H9 (cell line): ENCODE data around the gene TBL1X. TPM values are rescaled to one million over a fixed set of nuclear protein-coding genes. Genes with fewer than 3 reads are reported as not detected.

Source experiments
- DNase-seq: peaks from one replicate; pipeline ENCODE4 v3.0.0-alpha.2; 2017
- H2AFZ ChIP-seq: one replicate; pipeline ENCODE4 v1.6.1; 2013; ENCODE audit warnings: mild to moderate bottlenecking, low read length, control low read depth, moderate library complexity
- H2AK5ac ChIP-seq: 2 replicates; pipeline ENCODE4 v1.6.1; 2013; ENCODE audit warnings: low read length, control low read depth, mixed read lengths; ENCODE audit not compliant: insufficient read length
- H2BK120ac ChIP-seq: one replicate; pipeline ENCODE4 v1.6.1; 2013; ENCODE audit warnings: low read depth, mild to moderate bottlenecking, low read length, control low read depth, inconsistent platforms; ENCODE audit not compliant: poor library complexity, severe bottlenecking
- H2BK12ac ChIP-seq: 2 replicates; pipeline ENCODE4 v1.6.1; 2013; ENCODE audit warnings: low read length, control low read depth, mixed read lengths, low read depth; ENCODE audit not compliant: insufficient read length
- H2BK15ac ChIP-seq: 2 replicates; pipeline ENCODE4 v1.6.1; 2013; ENCODE audit warnings: low read depth, low read length, control low read depth
- H2BK20ac ChIP-seq: one replicate; pipeline ENCODE4 v1.6.1; 2013; ENCODE audit warnings: low read depth, mild to moderate bottlenecking, low read length, control low read depth, inconsistent platforms; ENCODE audit not compliant: poor library complexity, severe bottlenecking
- H2BK5ac ChIP-seq: 2 replicates; pipeline ENCODE4 v1.6.1; 2013; ENCODE audit warnings: low read length, control low read depth, mixed read lengths; ENCODE audit not compliant: insufficient read length
- H3K14ac ChIP-seq: 2 replicates; pipeline ENCODE4 v1.6.1; 2013; ENCODE audit warnings: low read length, control low read depth; ENCODE audit not compliant: insufficient read depth
- H3K18ac ChIP-seq: 2 replicates; pipeline ENCODE4 v1.6.1; 2013; ENCODE audit warnings: low read depth, mild to moderate bottlenecking, mixed read lengths, low read length, control low read depth; ENCODE audit not compliant: insufficient read length
- H3K23ac ChIP-seq: 2 replicates; pipeline ENCODE4 v1.6.1; 2013; ENCODE audit warnings: low read length, control low read depth, mixed read lengths, low read depth; ENCODE audit not compliant: insufficient read length
- H3K23me2 ChIP-seq: 2 replicates; pipeline ENCODE4 v1.6.1; 2013; ENCODE audit warnings: low read depth, mild to moderate bottlenecking, mixed read lengths, low read length, control low read depth; ENCODE audit not compliant: insufficient read length, poor library complexity, severe bottlenecking
- H3K27ac ChIP-seq: 2 replicates; pipeline ENCODE4 v1.5.1; 2013; ENCODE audit warnings: low read length, control low read depth, mixed read lengths, low read depth; ENCODE audit not compliant: insufficient read length
- H3K27me3 ChIP-seq: 2 replicates; pipeline ENCODE4 v1.6.1; 2013; ENCODE audit warnings: low read length, control low read depth, inconsistent platforms; ENCODE audit not compliant: insufficient read depth
- H3K4ac ChIP-seq: 2 replicates; pipeline ENCODE4 v1.6.1; 2013; ENCODE audit warnings: low read depth, mild to moderate bottlenecking, control low read depth, inconsistent platforms, low read length, moderate library complexity
- H3K4me1 ChIP-seq: 2 replicates; pipeline ENCODE4 v1.6.1; 2013; ENCODE audit warnings: low read length, control low read depth, inconsistent platforms; ENCODE audit not compliant: insufficient read depth
- H3K4me2 ChIP-seq: 2 replicates; pipeline ENCODE4 v1.6.1; 2013; ENCODE audit warnings: low read length, control low read depth, mixed read lengths; ENCODE audit not compliant: insufficient read length, insufficient read depth
- H3K56ac ChIP-seq: 2 replicates; pipeline ENCODE4 v1.6.1; 2013; ENCODE audit warnings: low read depth, mild to moderate bottlenecking, mixed read lengths, low read length, control low read depth; ENCODE audit not compliant: insufficient read length
- H3K79me1 ChIP-seq: 2 replicates; pipeline ENCODE4 v1.6.1; 2013; ENCODE audit warnings: low read depth, mild to moderate bottlenecking, moderate library complexity, low read length, control low read depth, inconsistent platforms; ENCODE audit not compliant: insufficient read depth, poor library complexity, severe bottlenecking
- H3K79me2 ChIP-seq: 2 replicates; pipeline ENCODE4 v1.6.1; 2013; ENCODE audit warnings: low read length, control low read depth, inconsistent platforms; ENCODE audit not compliant: insufficient read depth
- H3K9ac ChIP-seq: 2 replicates; pipeline ENCODE4 v1.6.1; 2013; ENCODE audit warnings: low read length, control low read depth, mixed read lengths; ENCODE audit not compliant: insufficient read length; ENCODE audit errors: extremely low read depth
- H3K9me3 ChIP-seq: one replicate; pipeline ENCODE4 v1.6.1; 2013; ENCODE audit warnings: low read depth, low read length, inconsistent platforms; ENCODE audit not compliant: control insufficient read depth
- H3T11ph ChIP-seq: one replicate; pipeline ENCODE4 v1.6.1; 2013; ENCODE audit warnings: mild to moderate bottlenecking, low read length, control low read depth, inconsistent platforms
- H4K20me1 ChIP-seq: one replicate; pipeline ENCODE4 v1.6.1; 2013; ENCODE audit not compliant: control insufficient read depth, insufficient read length, insufficient read depth
- H4K5ac ChIP-seq: 2 replicates; pipeline ENCODE4 v1.6.1; 2013; ENCODE audit warnings: low read depth, mild to moderate bottlenecking, mixed read lengths, low read length, control low read depth; ENCODE audit not compliant: insufficient read length
- H4K8ac ChIP-seq: replicated peaks from 2 replicates; pipeline ENCODE4 v1.6.1; 2013; ENCODE audit warnings: low read length, control low read depth, mixed read lengths, low read depth; ENCODE audit not compliant: insufficient read length
- H4K91ac ChIP-seq: 2 replicates; pipeline ENCODE4 v1.6.1; 2013; ENCODE audit warnings: low read depth, mild to moderate bottlenecking, moderate library complexity, mixed read lengths, low read length, control low read depth; ENCODE audit not compliant: insufficient read length
- H3K27ac Mint-ChIP-seq, 3 experiments: 2 replicates in 2 of 3; 3 replicates in 1 of 3; pipeline ENCODE4 v1.8.0; 2020 to 2021; ENCODE audit warnings: mixed read lengths in 3 of 3, mild to moderate bottlenecking in 1 of 3, moderate library complexity in 1 of 3
- H3K27me3 Mint-ChIP-seq: 2 replicates; pipeline ENCODE4 v1.8.0; 2021; ENCODE audit warnings: low read depth, mild to moderate bottlenecking, moderate library complexity, mixed read lengths
- H3K36me3 Mint-ChIP-seq, 3 experiments: 2 replicates in 2 of 3; 3 replicates in 1 of 3; pipeline ENCODE4 v1.8.0; 2020 to 2021; ENCODE audit warnings: low read depth in 3 of 3, mixed read lengths in 3 of 3; ENCODE audit not compliant: insufficient read depth in 1 of 3
- H3K4me1 Mint-ChIP-seq, 2 experiments: 2 replicates each; pipeline ENCODE4 v1.8.0; 2020; ENCODE audit warnings: mixed read lengths in 2 of 2
- H3K4me3 Mint-ChIP-seq, 2 experiments: 2 replicates in 1 of 2; 3 replicates in 1 of 2; pipeline ENCODE4 v1.8.0; 2020 to 2021; ENCODE audit warnings: mild to moderate bottlenecking in 2 of 2, mixed read lengths in 2 of 2, moderate library complexity in 1 of 2
- H3K9me3 Mint-ChIP-seq, 2 experiments: 2 replicates in 1 of 2; 3 replicates in 1 of 2; pipeline ENCODE4 v1.8.0; 2020; ENCODE audit warnings: mild to moderate bottlenecking in 2 of 2, mixed read lengths in 2 of 2, moderate library complexity in 1 of 2
- CTCF ChIP-seq: fragments of 200-600 bp; sonication (generic); conservative IDR thresholded peaks from 3 replicates; pipeline ENCODE4 v1.8.0; 2021; ENCODE audit warnings: antibody characterized with exemption, mild to moderate bottlenecking
- WGBS: extraction: QIAGEN DNeasy Blood & Tissue Kit; methylation state at CpG from one replicate; pipeline ENCODE4 v1.1.7; 2013; ENCODE audit warnings: missing lambda C conversion rate, low lambda C conversion rate, mixed read lengths; ENCODE audit not compliant: insufficient read length; ENCODE audit errors: extremely low coverage; 5-methylcytosine and 5-hydroxymethylcytosine counted together
- total RNA-seq: library from RNA; stranded (reverse); gene quantifications from 2 replicates; pipeline ENCODE4 v1.2.1, GENCODE V29; 2021

Gene TBL1X
- total RNA-seq, 1 experiment from 2014 or later, result 24.1 TPM

- H2BK12ac ChIP-seq, result no peak overlapping the region
- H3K14ac ChIP-seq, result no peak overlapping the region
- no peak overlapping the region for H3K9ac ChIP-seq
- H3K4me1 ChIP-seq, result peaks cover 2% of the 10 kb centered on the region; the same call in 1 of the 2 replicates
- H3K79me2 ChIP-seq, result peaks cover 2% of the 10 kb centered on the region; the same call in 1 of the 2 replicates
- no peak overlapping the region for H2AFZ ChIP-seq
- no peaks in the 10 kb centered on the region for H3K27me3 Mint-ChIP-seq
- H3K36me3 Mint-ChIP-seq, result peaks cover 9 to 21% (median 9%) of the 10 kb centered on the region in 3 experiments; a peak in 6 of 7 replicates
- H3K23me2 ChIP-seq, result no peaks in the 10 kb centered on the region
- H4K91ac ChIP-seq, result no peak overlapping the region
- no peak overlapping the region for H3K56ac ChIP-seq
- H3K9me3 Mint-ChIP-seq, result peaks cover 22 to 45% of the 10 kb centered on the region in 2 experiments
- no peak overlapping the region for H2BK20ac ChIP-seq
- DNase-seq, result no peak
- H3T11ph ChIP-seq, result no peak overlapping the region
- H3K4me1 Mint-ChIP-seq, result peaks cover 2 to 17% of the 10 kb centered on the region in 2 experiments; a peak in 3 of 4 replicates
- no peak overlapping the region for H4K5ac ChIP-seq
- no CpG with 5 or more reads among the region's 6 CpGs for WGBS
- no peaks in the 10 kb centered on the region for H3K9me3 ChIP-seq
- TF ChIP-seq CTCF, result no peak
- H4K20me1 ChIP-seq, result no peaks in the 10 kb centered on the region
- no peak overlapping the region for H4K8ac ChIP-seq
- no peak overlapping the region for H3K18ac ChIP-seq
- H3K4me2 ChIP-seq, result no peak overlapping the region
- no peak overlapping the region for H3K27ac Mint-ChIP-seq
- H3K27me3 ChIP-seq, result no peaks in the 10 kb centered on the region
- no peak overlapping the region for H3K27ac ChIP-seq
- no peak overlapping the region for H3K4ac ChIP-seq
- no peak overlapping the region for H2BK15ac ChIP-seq
- H3K79me1 ChIP-seq, result no peaks in the 10 kb centered on the region
- no peak overlapping the region for H2BK120ac ChIP-seq
- H3K4me3 Mint-ChIP-seq, result no peak overlapping the region
- H3K23ac ChIP-seq, result no peak overlapping the region
- no peak overlapping the region for H2AK5ac ChIP-seq
- no peak overlapping the region for H2BK5ac ChIP-seq
These were observed 308.1 kb downstream of the TBL1X start for GRCh38 chrX:9772943-9773342.
